GF-D8 (cell line): ENCODE measurements around the gene ITIH2.

ENCODE experiments used
- DNase-seq: peaks from one replicate; lab custom pipeline; 2025; lab: John Stamatoyannopoulos, UW

ITIH2 gene

DNA sequence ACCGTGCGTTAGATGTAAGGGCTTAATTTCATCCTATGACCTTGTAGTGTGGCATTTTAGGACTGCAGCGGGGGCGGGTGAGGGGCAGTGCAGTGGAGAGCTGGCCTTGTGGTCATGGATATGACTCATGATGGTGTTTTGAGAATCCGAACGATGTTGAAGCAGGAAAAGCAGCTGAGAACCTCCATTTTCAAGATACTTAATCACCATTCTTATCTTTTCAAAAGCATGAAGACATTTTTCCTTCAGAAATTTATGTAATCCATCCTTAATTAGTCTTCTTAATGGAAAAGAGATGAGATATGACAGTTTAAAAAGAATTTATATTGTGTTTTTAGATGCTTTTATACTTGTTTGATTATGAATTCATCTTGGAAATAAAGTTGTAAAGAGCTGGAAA, 94.5 kb downstream of the ITIH2 start:
- DNase-seq = no peak
